ENCODE data around the gene CADM1. TPM values are rescaled to one million over a fixed set of nuclear protein-coding genes. Genes with fewer than 3 reads are reported as not detected.

CADM1 gene
- total RNA-seq, 4 donors from 2014 or later, result 17.1 to 49.8 (median 30.7) TPM

GRCh38 chr11:115249061-115249578, 255.1 kb downstream of the CADM1 start:
- Histone ChIP-seq H3K27me3 (no peaks in the 10 kb centered on the region), H3K4me3 (no peak overlapping the region), H3K27ac (peak overlapping the region in 2 of 4 donors; percentile 22 to 45), H3K9me3 (no peaks in the 10 kb centered on the region), H3K4me1 (peaks cover 0 to 29% (median 0%) of the 10 kb centered on the region in 4 donors), H3K36me3 (no peaks in the 10 kb centered on the region)
- no peak for DNase-seq (ENCODE audit: low spot score in 2 of 2)
- no peak for TF ChIP-seq EP300 (IDR thresholded peaks at IDR 0.05)
- no peak for TF ChIP-seq POLR2A (IDR thresholded peaks at IDR 0.05)
- no peak for TF ChIP-seq CTCF (IDR thresholded peaks at IDR 0.05)
- 41 to 49% methylated on average over 4 of the region's 4 CpGs for WGBS, 2 donors

- H3K27me3 ChIP-seq, result no peaks in the 10 kb centered on the region
- DNase-seq (ENCODE audit: low spot score in 2 of 2), result no peak
- H3K36me3 ChIP-seq, result no peaks in the 10 kb centered on the region
- no peak overlapping the region for H3K4me3 ChIP-seq
- no peaks in the 10 kb centered on the region for H3K9me3 ChIP-seq
- H3K27ac ChIP-seq, result peak overlapping the region in 1 of 4 donors; percentile 12
- no peak for TF ChIP-seq EP300 (IDR thresholded peaks at IDR 0.05)
- 80 to 83% methylated on average over 1 of the region's 1 CpG for WGBS, 2 donors
- H3K4me1 ChIP-seq, result peaks cover 0 to 41% (median 3%) of the 10 kb centered on the region in 4 donors
Measured at GRCh38 chr11:115247953-115248352, 256.3 kb downstream of the CADM1 start.

GRCh38 chr11:115247361-115247760, 256.9 kb downstream of the CADM1 start:
- H3K9me3 ChIP-seq, result no peaks in the 10 kb centered on the region
- peaks cover 0 to 47% (median 3%) of the 10 kb centered on the region in 4 donors for H3K4me1 ChIP-seq
- no peaks in the 10 kb centered on the region for H3K27me3 ChIP-seq
- TF ChIP-seq CTCF (IDR thresholded peaks at IDR 0.05) (no peak), EP300 (IDR thresholded peaks at IDR 0.05) (no peak), POLR2A (IDR thresholded peaks at IDR 0.05) (no peak)
- H3K36me3 ChIP-seq, result no peaks in the 10 kb centered on the region
- no peak overlapping the region for H3K27ac ChIP-seq
- no peak overlapping the region for H3K4me3 ChIP-seq
- DNase-seq (ENCODE audit: low spot score in 2 of 2), result no peak

GRCh38 chr11:115244758-115245157, 259.5 kb downstream of the CADM1 start:
- no peaks in the 10 kb centered on the region for H3K27me3 ChIP-seq
- TF ChIP-seq EP300 (IDR thresholded peaks at IDR 0.05) (peak in 1 of 2 donors; percentile 11), CTCF (IDR thresholded peaks at IDR 0.05) (no peak)
- H3K9me3 ChIP-seq, result no peaks in the 10 kb centered on the region
- no peaks in the 10 kb centered on the region for H3K36me3 ChIP-seq
- peak overlapping the region; percentile 63 to 83 (median 73) for H3K27ac ChIP-seq
- peak overlapping the region in 1 of 4 donors; percentile 1 for H3K4me3 ChIP-seq
- 43% methylated on average over 7 of the region's 7 CpGs for whole genome bisulfite sequencing, 2 donors
- DNase-seq (ENCODE audit: low spot score in 2 of 2), result no peak
- peaks cover 0 to 49% (median 6%) of the 10 kb centered on the region in 4 donors for H3K4me1 ChIP-seq

GRCh38 chr11:115244296-115244695, 259.9 kb downstream of the CADM1 start:
- TF ChIP-seq POLR2A (IDR thresholded peaks at IDR 0.05) (no peak), CTCF (IDR thresholded peaks at IDR 0.05) (no peak), EP300 (IDR thresholded peaks at IDR 0.05) (no peak)

More at GRCh38 chr11:115244296-115244695, 259.9 kb downstream of the CADM1 start:
- DNase-seq (ENCODE audit: low spot score in 2 of 2), result no peak
- peak overlapping the region; percentile 63 to 83 (median 73) for H3K27ac ChIP-seq
- no peaks in the 10 kb centered on the region for H3K36me3 ChIP-seq
- 59 to 65% methylated on average over 5 of the region's 5 CpGs for WGBS, 2 donors
- H3K9me3 ChIP-seq, result no peaks in the 10 kb centered on the region
- H3K27me3 ChIP-seq, result no peaks in the 10 kb centered on the region
- H3K4me3 ChIP-seq, result peak overlapping the region in 1 of 4 donors; percentile 1
- peaks cover 0 to 47% (median 6%) of the 10 kb centered on the region in 4 donors for H3K4me1 ChIP-seq
